GM23338 (cell line): ENCODE measurements around the gene TFB1M. TPM values are rescaled to one million over a fixed set of nuclear protein-coding genes. Genes with fewer than 3 reads are reported as not detected.

ENCODE experiments used
- polyA plus RNA-seq: library from polyadenylated mRNA; unstranded; fragments of >200 nt; fragmentation: Nextera tagmentation; extraction: Ambion mirVana; gene quantifications from 2 replicates; pipeline ENCODE4 v1.2.1, GENCODE V29; 2016
- total RNA-seq: library from RNA; depleted of rRNA; stranded (reverse); fragments of >200 nt; shearing (Covaris generic); gene quantifications from 2 replicates; pipeline ENCODE4 v1.2.3, GENCODE V29; 2014; rRNA removed

TFB1M gene
- total and polyA plus RNA-seq, 2 experiments from 2014 or later, result 51.1 to 66.9 TPM

Other genes starting within 250 kb of the TFB1M start
- not detected in 2 replicates for gene CLDN20, start 50.5 kb downstream of the TFB1M start, total RNA-seq
- 0.17 and 0.23 TPM in 2 replicates for gene CLDN20, start 50.5 kb downstream of the TFB1M start, polyA plus RNA-seq
- gene NOX3, start 141.4 kb upstream of the TFB1M start, total RNA-seq, result not detected in 2 replicates
- not detected in 2 replicates for gene NOX3, start 141.4 kb upstream of the TFB1M start, polyA plus RNA-seq